Activated CD4-positive, CD25-positive, alpha-beta regulatory T cell treated with anti-CD3 and anti-CD28 coated beads, Interleukin-2, amount 50 U/mL, for 24 hours (primary cell): ENCODE measurements around the gene ZNF561.

Experiments
- ATAC-seq, 2 donors: fragments of 150-1000 bp; cut with Tn5 transposase; one replicate each; pipeline ENCODE4 v1.10.0; 2021; ENCODE audit warnings: mild to moderate bottlenecking in 1 of 2, moderate library complexity in 1 of 2

The ZNF561 gene

DNA sequence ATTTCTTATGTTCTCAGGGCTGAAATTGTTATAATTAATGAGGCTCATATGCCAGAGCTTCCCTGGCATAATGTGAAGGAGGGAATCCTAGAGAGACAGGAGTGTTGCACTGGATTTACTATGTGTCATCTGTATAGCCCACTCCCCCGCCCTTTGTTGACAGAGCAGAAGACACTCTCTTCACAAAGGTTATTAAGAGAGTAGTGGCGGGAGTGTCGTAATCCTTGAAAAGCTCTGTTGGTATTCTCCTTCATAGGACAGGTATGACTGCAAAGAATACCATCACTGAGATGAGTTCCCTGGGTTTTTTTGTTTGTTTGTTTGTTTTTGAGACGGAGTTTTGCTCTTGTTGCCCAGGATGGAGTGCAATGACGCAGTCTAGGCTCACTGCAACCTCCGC is 50.8 kb downstream of the ZNF561 start:
- no peak for ATAC-seq

DNA sequence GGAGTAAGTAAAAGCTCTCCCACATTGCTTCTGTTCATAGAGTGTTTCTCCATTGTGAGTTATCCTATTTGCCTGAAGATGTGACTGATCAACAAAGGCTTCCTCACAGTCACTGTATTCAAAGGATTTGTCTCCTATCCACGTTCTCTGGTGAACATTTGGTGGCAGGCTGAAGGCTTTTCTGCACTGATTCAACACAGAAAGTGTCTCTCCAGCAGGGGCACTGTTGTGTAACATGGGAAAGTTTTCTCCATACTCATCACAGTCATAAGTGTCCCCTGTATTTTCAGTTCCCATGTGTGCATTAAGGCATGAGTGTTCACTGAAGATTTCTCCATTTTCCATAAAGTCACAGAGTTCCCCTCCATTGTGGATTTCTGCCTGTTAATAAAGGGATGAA is 54.3 kb downstream of the ZNF561 start:
- ATAC-seq, result no peak

DNA sequence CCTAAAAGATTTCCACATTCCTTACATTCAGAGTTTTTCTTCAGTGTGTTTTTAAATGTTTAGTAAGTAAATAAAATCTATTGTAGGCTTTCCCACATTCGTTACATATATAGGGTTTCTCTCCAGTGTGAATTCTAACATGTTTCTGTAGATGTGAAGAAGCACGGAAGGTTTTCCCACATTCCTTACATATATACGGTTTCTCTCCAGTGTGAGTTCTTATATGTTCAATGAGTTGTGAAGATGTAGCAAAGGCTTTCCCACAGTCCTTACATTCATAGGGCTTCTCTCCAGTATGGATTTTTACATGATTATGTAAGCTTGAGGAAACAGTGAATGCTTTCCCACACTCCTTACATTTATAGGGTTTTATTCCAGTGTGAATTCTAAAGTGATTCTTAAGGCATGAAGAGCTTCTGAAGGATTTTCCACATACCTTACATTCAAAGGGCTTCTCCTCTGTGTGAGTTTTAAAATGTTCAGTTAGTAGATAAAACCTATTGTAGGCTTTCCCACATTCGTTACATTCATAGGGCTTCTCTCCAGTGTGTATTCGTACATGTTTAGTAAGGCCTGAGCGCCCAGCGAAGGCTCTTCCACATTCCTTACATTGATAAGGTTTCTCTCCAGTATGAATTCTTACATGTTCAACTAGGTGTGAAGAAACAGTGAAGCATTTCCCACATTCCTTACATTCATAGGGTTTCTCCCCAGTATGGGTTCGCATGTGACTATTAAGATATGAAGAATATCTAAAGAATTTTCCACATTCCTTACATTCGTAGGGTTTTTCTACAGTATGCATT is 54.9 kb downstream of the ZNF561 start:
- ATAC-seq, result no peak
